Measurements from ENCODE around the gene MYL7. TPM values are rescaled to one million over a fixed set of nuclear protein-coding genes. Genes with fewer than 3 reads are reported as not detected.

Gene MYL7
- polyA plus RNA-seq, 1 of the 3 experiments (the other 2 are of a cell fraction), result not detected

DNA sequence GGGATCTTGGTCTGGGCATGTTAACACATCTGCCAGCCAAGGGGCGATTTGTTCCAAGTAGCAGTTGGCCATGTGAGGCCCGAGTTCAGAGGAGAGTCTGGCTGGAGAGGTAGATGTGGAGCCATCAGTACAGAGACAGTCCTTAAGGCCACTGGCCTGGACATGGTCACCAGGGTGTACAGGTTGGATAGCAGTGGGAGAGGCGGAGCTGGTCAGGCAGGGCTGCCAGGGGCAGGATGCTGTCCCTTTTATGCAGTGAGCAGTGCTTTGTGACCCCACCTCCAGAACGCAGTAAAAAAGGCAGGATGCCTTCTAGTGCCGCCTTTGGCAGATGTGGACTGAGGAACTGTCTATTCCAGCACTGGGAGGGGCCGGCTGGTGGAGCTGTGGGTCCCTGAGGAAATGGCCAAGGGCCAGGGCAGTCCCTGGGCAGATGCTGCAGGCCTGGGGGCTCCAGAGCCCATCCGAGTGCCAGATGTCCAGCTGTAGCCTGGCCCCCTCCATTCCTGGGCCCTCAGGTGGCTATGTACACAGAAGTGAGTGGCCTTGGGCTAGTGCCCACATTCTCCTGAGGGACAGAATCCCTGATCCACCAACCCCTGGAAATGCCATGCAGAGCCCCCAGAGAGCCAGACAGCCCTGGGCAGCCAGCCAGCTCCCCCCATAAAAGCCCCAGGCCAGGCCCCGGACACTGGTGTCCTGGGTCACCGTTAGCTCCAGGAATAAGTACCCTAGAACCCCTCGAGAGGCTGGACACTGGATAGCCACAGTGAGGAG, 17.2 kb upstream of the MYL7 start:
- H3K36me3 ChIP-seq (replicated peaks in 1 of 2; ENCODE audit: control insufficient read depth in 1 of 2, insufficient read depth in 2 of 2, low read length in 1 of 2), result no peaks in the 10 kb centered on the region
- H3K9me2 ChIP-seq, result no peaks in the 10 kb centered on the region
- H2AFZ ChIP-seq (ENCODE audit: low read depth), result no peak overlapping the region
- no peak overlapping the region for H3K4me3 ChIP-seq (ENCODE audit: low read depth in 2 of 2, low read length in 1 of 2)
- no peak overlapping the region for H3K9ac ChIP-seq
- no peak overlapping the region for H3K4me2 ChIP-seq
- TF ChIP-seq RCOR1 (IDR thresholded peaks at IDR 0.05; ENCODE audit: low read length) (no peak), JUND (IDR thresholded peaks at IDR 0.05) (no peak), RFX5 (IDR thresholded peaks at IDR 0.05; ENCODE audit: low read length) (no peak), GATA2 (CRISPR knock-in tag; IDR thresholded peaks at IDR 0.05) (no peak), TAF1 (IDR thresholded peaks at IDR 0.05; ENCODE audit: borderline replicate concordance, low read depth, low read length) (no peak), MEF2A (IDR thresholded peaks at IDR 0.05; ENCODE audit: borderline replicate concordance, low read depth) (no peak), SMC3 (IDR thresholded peaks at IDR 0.05; ENCODE audit: low read depth, low read length) (no peak), NFIC (IDR thresholded peaks at IDR 0.05; ENCODE audit: borderline replicate concordance) (no peak), TCF12 (IDR thresholded peaks at IDR 0.05) (no peak), IRF3 (IDR thresholded peaks at IDR 0.05; ENCODE audit: low read depth, low read length) (no peak), FOSL2 (IDR thresholded peaks at IDR 0.05; ENCODE audit: borderline replicate concordance, low read depth) (no peak), POLR2AphosphoS5 (IDR thresholded peaks at IDR 0.05; ENCODE audit: low read depth, low read length) (no peak), FOXM1 (IDR thresholded peaks at IDR 0.05; ENCODE audit: low read depth) (no peak), TEAD4 (IDR thresholded peaks at IDR 0.05; ENCODE audit: borderline replicate concordance, insufficient read depth) (no peak), MAX (IDR thresholded peaks at IDR 0.05; ENCODE audit: low read depth) (no peak), ELF1 (IDR thresholded peaks at IDR 0.05) (no peak), YY1 (IDR thresholded peaks at IDR 0.05; ENCODE audit: low read depth) (no peak)
- H3K27ac ChIP-seq (ENCODE audit: low read depth in 2 of 2, low read length in 1 of 2), result no peak overlapping the region; a peak in 1 of 4 replicates
- peaks cover 0 to 25% of the 10 kb centered on the region in 2 experiments; a peak in 2 of 4 replicates for H3K4me1 ChIP-seq (ENCODE audit: control insufficient read depth in 1 of 2, insufficient read depth in 2 of 2, low read depth in 1 of 2, low read length in 1 of 2)
- no peaks in the 10 kb centered on the region for H4K20me1 ChIP-seq (ENCODE audit: insufficient read depth)
- no peaks in the 10 kb centered on the region for H3K79me2 ChIP-seq (ENCODE audit: insufficient read depth)
- no peaks in the 10 kb centered on the region for H3K27me3 ChIP-seq (ENCODE audit: insufficient read depth)
- ChIA-PET CTCF (interaction anchor here (0.6 to 1.3 kb wide), 4 partner anchors 12 to 331 kb away, joined by 3 to 4 read pairs (median 3); no protein-coding TSS in a partner anchor), POLR2A (no interaction called here)
- peaks cover 2% of the 10 kb centered on the region for H3F3A ChIP-seq (replicated peaks; ENCODE audit: insufficient read depth)
- peak; percentile 69 for DNase-seq
- 71% methylated on average over 7 of the region's 10 CpGs for WGBS (ENCODE audit: low lambda C conversion rate)
- no peaks in the 10 kb centered on the region for H3K9me3 ChIP-seq
